Neural crest cell (in vitro differentiated cells): ENCODE data around the gene LPXN. TPM values are rescaled to one million over a fixed set of nuclear protein-coding genes. Genes with fewer than 3 reads are reported as not detected.
A peak's percentile ranks its signal among the peaks of the same experiment; 100 is the strongest.

ENCODE experiments used
- DNase-seq: peaks from one replicate; pipeline ENCODE4 v3.0.0; 2021; ENCODE audit warnings: low read depth, mixed read lengths, low spot score
- H3K27ac Mint-ChIP-seq: one replicate; pipeline ENCODE4 v1.8.0; 2021; ENCODE audit warnings: mild to moderate bottlenecking, mixed read lengths; ENCODE audit not compliant: unreplicated experiment
- H3K27me3 Mint-ChIP-seq: 2 replicates; pipeline ENCODE4 v1.8.0; 2021; ENCODE audit warnings: low read depth, mild to moderate bottlenecking, mixed read lengths
- H3K36me3 Mint-ChIP-seq: 2 replicates; pipeline ENCODE4 v1.8.0; 2021; ENCODE audit warnings: low read depth, mild to moderate bottlenecking, mixed read lengths
- H3K4me1 Mint-ChIP-seq: 2 replicates; pipeline ENCODE4 v1.8.0; 2021; ENCODE audit warnings: mixed read lengths
- H3K4me3 Mint-ChIP-seq: one replicate; pipeline ENCODE4 v1.8.0; 2021; ENCODE audit warnings: mild to moderate bottlenecking, mixed read lengths
- H3K9me3 Mint-ChIP-seq: 2 replicates; pipeline ENCODE4 v1.8.0; 2021; ENCODE audit warnings: mixed read lengths
- CTCF ChIP-seq: fragments of 200-600 bp; sonication (generic); conservative IDR thresholded peaks from 2 replicates; pipeline ENCODE4 v1.5.0; 2021; ENCODE audit warnings: antibody characterized with exemption, mild to moderate bottlenecking
- total RNA-seq: library from RNA; stranded (reverse); gene quantifications from 2 replicates; pipeline ENCODE4 v1.2.1, GENCODE V29; 2021

Gene LPXN
- total RNA-seq, 1 donor from 2014 or later = 3.1 TPM

DNA sequence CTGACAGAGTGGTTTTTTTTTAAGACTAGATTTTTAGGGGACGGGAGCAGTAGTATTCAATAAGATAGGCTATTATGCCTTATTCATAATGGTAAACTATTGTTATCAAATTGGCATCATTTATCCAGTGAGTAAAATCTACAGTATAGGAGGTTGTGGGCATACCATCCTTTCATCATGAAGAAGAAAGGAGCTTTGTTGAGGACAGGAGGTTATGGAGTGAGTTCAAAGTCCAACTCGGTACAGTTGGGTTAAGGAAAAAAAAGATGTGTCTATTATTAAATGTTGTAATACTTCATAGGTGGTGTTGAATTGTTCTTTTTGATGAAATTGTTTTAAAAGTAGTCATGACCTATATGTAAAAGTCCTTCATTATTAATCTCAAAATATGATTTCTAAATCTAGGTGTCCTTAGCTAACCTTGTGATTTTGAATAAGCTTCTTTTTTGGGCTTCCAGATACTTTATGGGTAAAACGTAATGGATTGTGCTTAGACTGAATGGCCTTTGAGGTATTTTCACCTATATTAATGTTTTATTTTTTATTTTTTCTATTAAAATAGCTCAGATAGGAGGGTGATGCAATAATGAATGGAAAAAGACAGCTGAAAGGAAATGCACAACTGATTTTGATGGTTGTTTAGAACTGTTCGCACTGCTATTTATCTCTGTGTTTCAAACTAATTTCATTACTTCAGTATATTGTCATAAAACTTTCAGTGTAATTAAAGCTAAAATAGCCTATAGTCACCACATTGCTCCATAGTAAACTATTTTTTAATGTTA, 31.5 kb upstream of the LPXN start:
- Mint-ChIP-seq H3K27me3 (no peaks in the 10 kb centered on the region), H3K9me3 (peaks cover 3% of the 10 kb centered on the region), H3K36me3 (peaks cover 19% of the 10 kb centered on the region), H3K27ac (peak overlapping the region; percentile 16), H3K4me3 (no peak overlapping the region), H3K4me1 (peaks cover 15% of the 10 kb centered on the region)
- TF ChIP-seq CTCF = no peak
- DNase-seq = no peak

GRCh38 chr11:58600510-58600909, 24.9 kb upstream of the LPXN start:
- no peak for DNase-seq
- Mint-ChIP-seq H3K4me3 (no peak overlapping the region), H3K4me1 (peaks cover 19% of the 10 kb centered on the region), H3K27ac (no peak overlapping the region), H3K36me3 (peaks cover 11% of the 10 kb centered on the region), H3K9me3 (peaks cover 3% of the 10 kb centered on the region), H3K27me3 (no peaks in the 10 kb centered on the region)
- no peak for TF ChIP-seq CTCF

DNA sequence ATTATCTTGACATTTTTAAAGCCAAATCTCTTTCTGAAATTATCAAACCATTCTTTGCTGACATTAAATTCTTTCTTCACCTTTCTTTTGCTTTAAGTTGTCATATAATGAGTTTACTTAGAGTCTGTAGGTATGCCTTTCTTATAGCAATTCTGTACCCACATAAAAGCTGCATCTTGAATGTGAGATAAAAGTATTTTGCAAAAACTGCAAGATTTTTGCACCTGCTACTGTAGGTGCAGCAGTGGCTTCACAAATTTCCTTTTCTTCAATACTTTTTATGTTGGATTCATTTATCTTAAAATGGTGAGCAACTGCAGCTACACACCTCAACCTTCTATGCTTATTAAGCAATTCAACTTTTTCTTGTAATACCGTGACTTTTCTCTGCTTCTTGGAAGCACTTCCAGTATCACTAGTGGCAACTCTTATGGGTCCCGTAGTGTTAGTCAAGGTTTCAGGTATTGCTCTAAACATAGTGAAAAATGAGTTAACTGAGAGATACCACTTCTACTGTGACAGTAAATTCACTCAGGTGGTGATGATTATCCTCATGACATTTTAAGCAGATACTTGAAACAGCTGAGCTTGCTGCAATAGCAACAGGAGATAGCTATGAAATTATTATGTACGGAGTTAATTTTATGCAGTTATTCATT, 22.0 kb upstream of the LPXN start:
- TF ChIP-seq CTCF = no peak
- DNase-seq = no peak
- Mint-ChIP-seq H3K4me3 (no peak overlapping the region), H3K4me1 (peaks cover 12% of the 10 kb centered on the region), H3K9me3 (no peaks in the 10 kb centered on the region), H3K27me3 (no peaks in the 10 kb centered on the region), H3K27ac (no peak overlapping the region), H3K36me3 (peaks cover 3% of the 10 kb centered on the region)

GRCh38 chr11:58596621-58597020, 21.0 kb upstream of the LPXN start:
- H3K4me1 Mint-ChIP-seq = peaks cover 12% of the 10 kb centered on the region
- no peak for DNase-seq
- no peak overlapping the region for H3K4me3 Mint-ChIP-seq
- no peak for TF ChIP-seq CTCF
- H3K27ac Mint-ChIP-seq = no peak overlapping the region
- no peaks in the 10 kb centered on the region for H3K27me3 Mint-ChIP-seq
- peaks cover 3% of the 10 kb centered on the region for H3K36me3 Mint-ChIP-seq
- H3K9me3 Mint-ChIP-seq = no peaks in the 10 kb centered on the region

GRCh38 chr11:58594826-58595225, 19.2 kb upstream of the LPXN start:
- Mint-ChIP-seq H3K4me1 (peaks cover 4% of the 10 kb centered on the region), H3K9me3 (no peaks in the 10 kb centered on the region), H3K27ac (no peak overlapping the region), H3K27me3 (no peaks in the 10 kb centered on the region), H3K36me3 (peaks cover 2% of the 10 kb centered on the region), H3K4me3 (no peak overlapping the region)
- no peak for DNase-seq
- no peak for TF ChIP-seq CTCF
